GM19023 (cell line): ENCODE results near the gene GPRC5C.
A peak's percentile ranks its signal among the peaks of the same experiment; 100 is the strongest.

Experiments used
- ATAC-seq: cut with Tn5 transposase; IDR thresholded peaks from one replicate; pipeline ENCODE4 v1.9.1; 2021; ENCODE audit warnings: mild to moderate bottlenecking, moderate library complexity; ENCODE audit not compliant: unreplicated experiment

GPRC5C gene

DNA sequence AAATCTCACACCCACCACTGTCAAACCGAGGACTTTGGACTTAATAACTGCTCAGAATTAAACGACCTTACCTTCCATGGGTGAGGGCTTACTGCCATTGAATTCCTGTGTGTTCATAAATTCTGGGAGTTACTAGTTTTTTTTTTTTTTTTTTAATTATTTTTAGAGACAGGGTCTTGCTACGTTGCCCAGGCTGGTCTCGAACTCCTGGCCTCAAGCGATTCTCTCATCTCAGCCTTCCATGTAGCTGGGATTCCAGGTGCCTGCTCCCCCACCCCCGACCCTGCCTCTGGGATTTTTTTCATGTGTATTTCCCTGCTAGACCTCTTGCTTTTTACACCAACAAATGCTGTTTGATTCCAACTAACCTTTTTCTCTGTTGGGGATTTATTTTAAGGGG is 19.7 kb downstream of the GPRC5C start:
- ATAC-seq: no peak

DNA sequence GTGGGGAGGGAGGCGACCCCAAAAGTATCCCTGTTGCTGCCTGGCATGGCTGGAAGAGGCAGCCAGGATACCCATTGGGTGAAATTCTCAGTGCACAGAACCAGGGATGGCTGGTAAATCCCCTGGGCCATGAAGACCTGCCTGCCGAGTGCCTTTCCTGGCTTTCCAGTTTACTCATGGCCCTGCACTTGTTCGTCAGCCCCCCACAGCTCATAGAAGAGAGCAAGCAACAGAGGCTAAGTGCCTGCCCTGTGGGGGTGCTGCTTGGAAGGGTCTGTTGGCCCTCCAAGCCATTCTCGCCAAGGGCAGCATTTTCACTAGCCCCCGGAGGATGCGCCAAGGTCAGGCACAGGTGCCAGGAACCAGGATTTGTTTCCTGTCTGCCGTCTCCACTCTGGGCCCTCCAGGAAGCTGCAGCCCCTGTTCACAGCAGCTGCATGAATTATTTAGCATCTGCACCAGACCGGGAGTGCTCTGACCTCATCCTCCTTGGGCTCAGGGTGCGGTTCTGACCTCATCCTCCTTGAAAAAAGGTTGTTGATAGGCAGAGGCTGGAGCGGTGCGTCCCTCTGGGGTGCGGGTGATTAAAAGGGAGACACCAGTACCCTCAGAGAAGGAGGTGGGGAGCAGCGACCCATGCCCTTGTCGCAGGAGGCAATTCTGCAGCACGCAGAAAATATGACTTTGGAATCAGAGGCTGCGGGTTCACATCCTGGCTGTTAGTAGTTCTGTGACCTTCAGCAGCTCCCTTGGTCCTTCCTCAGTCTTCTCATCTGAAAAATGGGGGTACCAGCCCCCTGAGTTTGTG is 20.3 kb downstream of the GPRC5C start:
- ATAC-seq: no peak

DNA sequence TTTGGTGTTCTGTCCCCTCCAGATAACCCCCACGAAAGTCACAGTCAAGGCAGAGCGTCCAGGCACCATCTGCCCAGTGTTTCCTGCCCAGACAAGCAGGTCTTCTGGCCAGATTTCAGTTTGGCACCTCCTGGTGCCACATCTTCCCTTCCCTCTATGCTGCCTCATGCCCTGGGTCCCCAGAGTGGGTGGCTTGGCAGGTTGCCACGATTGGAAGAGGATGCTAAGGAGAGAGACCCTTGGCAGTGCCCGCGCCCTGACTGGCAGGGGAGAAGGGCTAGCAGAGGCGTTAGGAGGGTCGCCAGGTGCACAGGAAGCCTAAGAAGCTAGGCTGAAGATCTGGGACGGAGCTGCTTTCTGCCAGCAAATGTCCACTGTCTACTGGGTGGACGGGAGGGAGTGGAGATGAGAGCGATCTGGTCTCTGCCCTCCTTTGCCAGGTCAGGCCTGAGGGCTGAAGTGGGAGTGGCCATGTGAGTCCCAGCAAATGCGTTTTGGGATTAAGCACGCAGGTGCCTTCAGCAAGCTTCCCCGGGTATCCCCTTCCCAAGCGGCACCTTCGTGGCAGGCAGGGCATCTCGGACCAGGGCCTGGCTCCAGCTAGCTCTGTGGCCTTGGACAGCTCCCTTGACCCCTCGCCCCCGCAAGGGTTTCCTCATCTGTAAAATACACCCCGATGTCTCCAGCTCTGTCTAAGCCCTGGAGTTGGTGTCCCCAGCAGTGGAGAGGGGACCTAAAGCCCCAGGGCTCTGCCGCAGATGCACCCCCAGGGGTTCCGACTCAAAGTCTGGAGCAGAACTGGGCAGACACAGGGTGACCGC is 21.2 kb downstream of the GPRC5C start:
- no peak for ATAC-seq

DNA sequence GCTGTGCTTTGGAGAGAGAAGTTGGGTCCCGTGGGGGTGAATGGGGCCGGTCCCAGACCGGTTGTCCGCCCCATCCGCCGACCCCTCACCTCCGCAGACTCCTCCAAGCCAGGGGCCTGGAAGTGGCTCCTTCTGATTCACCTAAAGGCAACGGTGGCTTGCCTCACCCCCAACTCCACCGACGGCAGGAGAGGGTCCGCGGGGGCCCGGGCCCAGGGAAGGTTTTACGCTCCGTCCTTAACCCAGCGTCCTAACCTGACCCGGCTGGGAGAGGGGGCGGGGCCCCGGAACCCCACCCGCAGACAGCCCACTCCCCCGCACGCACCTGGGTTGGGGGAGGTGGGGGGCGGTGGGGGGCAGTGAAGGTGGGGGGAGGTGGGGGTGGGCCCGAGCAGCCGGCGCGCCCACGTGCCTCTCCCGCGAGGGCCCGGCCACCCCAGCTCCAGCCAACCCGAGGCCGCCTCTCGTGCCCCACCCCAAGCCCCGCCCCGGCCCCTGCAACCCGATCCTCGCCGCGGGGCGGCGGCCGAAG is 21.8 kb downstream of the GPRC5C start:
- peak; percentile 90 for ATAC-seq

DNA sequence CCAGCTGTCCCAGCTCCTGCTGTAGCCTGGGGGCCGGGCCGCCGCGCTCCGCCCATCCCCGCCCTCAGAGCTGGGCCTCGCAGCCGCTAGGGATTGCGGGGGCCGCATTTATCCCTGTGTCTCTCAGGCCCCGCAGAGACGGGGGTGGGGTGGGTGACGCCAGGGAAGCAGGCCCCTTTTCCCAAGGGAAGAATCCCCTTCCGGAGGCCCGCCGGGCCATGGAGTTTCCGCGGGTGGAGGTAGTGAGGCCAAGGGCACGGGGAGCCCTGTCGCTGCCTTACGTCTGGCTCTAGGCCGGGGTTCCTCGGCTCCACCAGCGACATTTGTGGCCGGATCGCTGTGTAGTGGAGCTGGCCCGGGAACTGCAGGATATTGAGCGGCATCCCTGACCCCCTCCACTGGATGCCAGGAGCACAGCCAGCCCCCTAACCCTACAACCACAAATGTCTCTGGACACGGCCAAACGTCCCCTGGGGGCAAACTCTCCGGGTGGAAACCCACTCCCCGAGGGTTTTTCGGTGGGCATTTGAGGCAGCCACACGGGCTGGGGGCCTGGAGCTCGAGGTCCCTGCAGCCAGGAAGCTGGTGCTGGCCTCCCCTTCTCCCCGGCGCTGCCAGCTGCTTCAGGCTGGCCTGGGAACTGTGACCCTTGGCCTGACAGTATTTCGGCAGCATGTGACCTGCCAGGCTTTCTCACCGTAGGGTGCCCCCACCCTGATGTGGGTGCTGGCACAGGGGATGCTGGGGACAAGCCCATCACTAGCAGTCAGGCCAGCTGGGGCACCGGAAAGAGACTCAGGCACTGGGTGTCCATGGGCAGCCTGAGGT is 22.5 kb downstream of the GPRC5C start:
- ATAC-seq: peak; percentile 34

DNA sequence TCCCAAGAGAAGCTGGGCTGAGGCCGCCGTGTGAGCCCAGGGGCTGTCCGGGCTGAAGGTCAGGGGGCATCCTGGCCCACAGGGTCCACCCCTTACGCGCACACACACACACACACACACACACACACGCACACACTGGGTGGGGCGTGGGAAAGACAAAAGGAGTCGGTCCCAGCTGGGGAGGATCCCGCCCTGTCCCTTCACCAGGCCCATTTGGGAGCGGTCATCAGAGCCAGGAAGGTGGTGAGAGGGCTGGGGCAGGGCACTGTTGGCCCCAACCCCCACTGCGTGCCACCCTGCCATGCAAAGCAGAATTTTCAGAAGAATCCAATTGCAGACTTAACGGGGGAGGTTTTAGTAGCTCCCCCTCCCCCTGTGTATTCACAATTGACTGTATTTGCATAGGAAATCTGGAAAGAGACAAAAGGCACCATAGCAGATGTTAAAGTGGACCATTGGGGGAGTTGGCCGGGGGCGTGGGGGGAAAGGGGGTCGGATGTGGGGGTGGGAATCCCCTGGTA is 23.2 kb downstream of the GPRC5C start:
- ATAC-seq: no peak

DNA sequence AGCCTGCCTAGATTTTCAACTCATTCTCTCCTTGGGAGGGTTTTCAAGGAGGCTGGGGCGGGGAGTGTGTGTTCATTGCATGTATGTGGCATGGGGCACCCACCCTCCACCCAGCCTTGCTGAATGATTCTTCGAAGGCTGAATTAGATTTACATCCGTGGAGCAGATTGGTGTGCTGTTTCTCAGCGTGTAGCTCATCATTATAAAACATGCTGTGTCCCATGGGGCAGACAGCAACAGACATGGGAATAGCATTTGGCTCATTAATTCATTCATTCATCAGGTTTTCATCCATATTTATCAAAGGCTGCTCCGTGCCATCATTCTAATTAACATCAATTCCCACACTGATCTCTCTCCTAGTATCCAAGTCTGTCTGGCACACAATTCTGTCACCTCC is 23.9 kb downstream of the GPRC5C start:
- ATAC-seq: no peak

DNA sequence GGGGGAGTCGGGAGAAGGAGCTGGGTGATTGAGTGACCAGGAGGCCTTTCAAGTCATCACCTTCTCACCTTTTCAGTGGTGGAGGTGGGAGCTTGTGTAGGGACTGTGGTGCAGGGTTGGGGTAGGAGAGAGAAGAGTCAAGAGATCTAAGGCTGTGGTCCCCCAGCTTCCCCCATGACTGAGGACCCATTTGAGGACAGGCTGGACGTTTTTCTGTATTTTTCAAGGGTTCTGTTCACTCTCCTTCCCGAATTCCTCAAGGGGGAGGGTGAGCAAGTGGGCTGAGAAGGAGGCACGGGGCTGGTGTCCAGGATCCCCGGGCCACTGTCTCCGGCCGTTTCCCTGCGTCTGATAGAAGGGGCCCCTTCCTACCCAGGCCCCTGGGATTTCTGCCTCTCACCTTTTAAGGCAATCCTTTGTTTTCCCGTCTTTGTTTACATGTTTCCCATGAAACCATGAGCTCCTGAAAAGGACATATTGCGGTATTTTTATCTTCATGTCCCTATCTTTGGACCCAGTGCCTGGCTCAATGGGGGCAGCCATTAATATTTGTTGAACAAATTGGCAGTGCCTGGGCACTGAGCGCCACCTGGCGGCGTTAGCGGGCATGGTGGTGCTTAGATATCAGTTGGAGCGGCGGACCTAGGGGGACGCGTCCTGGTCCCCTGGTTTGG is 25.4 kb downstream of the GPRC5C start:
- no peak for ATAC-seq

DNA sequence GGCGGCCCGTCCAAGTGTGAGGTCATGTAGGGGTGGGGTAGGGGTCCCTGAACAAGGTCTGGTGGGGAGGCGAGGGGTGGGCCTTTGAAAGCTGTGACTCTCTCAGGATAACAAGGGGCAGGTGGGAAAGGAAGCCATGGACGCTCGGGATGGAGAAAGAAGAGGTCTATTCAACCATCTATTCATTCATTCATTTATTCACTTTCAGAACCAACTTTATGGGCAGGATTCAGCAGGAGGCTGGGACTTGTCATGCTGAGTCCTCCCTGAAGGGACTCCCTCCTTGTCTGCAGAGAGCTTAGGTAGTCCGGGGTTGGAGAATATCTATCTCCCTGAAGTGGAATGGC is 25.9 kb downstream of the GPRC5C start:
- ATAC-seq: no peak

DNA sequence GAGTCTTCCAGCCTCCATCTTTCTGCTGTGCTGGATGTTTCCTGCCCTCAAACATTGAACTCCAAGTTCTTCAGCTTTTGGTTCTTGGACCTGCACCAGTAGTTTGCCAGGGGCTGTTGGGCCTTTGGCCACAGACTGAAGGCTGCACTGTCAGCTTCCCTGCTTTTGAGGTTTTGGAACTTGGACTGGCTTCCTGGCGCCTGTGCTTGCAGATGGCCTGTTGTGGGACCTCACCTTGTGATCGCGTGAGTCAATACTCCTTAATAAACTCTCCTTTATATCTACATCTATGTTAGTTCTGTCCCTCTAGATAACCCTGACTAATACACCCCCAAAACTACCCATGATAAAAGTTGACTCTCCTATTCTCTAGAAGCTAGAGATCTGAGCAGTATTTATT is 26.9 kb downstream of the GPRC5C start:
- no peak for ATAC-seq

DNA sequence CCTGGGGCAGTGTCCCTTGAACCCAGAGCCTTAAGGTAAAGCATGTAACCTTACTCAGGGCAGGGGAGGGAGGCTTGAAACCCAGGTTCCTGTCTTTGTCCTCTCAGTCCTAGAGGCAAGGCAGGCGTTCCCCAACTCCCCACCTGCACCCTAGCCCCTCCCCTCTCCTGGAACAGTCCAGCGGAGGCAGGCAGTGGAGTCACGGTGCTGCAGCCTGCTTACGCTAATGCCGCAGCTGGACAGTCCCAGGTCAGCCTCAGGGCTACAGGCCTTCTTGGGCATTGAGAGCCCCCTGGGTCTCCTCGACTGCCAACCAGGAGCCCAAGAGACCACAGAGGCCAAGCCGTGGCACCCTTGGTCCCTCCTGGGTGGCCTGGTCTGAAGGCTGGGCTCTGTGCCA is 27.7 kb downstream of the GPRC5C start:
- no peak for ATAC-seq

DNA sequence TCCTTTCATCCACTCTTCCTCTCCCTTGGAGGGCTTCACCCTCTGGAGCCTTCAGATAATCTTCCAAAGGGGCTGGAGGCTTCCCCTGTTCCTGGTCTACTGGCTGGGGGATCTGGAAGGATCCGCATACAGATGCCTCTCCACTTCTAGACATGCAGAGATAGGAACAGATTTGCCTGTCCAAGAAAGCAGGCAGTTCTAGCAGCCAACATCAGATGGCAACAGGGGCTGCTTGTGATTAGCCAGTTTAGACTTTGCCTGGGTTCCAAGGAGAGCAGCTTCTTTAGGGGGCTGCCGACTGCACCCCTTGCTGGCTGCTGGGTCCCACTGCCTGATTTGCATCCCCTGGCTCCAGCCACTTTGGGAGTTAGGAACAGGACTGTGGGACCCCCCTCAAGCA is 28.4 kb downstream of the GPRC5C start:
- no peak for ATAC-seq

DNA sequence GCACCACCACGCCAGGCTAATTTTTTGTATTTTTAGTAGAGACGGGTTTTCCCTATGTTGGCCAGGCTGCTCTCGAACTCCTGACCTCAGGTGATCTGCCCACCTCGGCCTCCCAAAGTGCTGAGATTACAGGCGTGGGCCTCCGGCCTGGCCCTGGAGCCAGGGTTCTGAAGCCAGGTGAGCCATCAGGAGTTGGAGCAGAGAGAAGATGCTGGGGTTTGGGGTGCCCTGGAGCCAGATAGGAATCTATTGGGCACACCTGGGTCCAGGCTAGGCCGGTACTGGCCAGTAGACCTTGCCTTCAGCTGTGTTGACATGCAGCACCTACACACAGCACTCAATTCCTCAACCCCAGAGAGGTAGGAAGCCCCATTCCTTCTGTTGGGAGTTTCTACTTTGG is 29.1 kb downstream of the GPRC5C start:
- no peak for ATAC-seq

DNA sequence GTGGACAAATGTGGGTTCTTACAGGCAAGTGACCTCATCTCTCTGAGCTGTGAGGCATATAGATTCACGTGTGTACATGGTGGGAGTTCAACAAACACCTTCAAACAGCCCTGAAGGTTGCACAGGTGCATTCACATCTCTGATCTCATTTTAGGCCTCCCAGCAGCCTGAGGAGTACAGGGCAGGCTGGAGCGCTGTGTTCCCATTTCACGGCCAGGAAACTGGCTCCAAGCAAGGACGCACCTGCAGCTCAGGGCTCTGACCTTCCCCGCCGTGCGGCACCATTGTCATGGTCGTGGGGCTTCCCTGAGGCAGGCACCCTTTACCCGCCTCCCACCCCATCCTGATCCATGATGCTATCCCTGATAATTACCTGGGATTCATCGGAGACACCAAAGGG is 29.7 kb downstream of the GPRC5C start:
- ATAC-seq: no peak

DNA sequence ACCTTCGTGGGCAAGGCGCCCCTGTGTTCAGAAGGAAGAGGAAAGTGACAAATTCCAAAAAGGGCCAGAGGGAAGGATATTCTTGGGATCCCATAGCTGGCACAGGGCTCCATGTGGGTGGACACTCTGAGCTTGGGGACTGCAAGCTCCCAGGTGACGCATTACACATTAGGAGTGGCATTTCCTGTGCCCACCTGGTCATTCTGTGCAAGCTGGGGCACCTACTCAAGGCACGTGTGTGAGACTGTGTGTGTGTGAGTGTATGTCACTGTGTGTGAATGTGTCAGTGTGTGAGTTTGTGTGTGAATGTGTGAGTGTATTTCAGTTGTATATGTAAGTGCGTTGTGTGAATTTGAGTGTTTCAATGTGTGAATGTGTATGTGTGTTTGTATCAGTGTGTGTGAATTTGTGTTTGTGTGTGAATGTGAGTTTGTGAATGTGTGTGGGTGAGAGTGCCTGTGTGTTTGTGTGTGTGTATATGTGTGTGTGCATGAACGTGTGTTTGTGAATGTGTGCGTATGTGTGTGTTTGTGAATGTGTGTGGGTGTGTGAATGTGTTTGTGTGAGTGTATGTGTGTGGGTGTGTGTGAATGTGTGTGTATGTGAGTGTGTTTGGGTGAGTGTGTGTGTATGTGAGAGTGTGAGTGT is 33.0 kb downstream of the GPRC5C start:
- ATAC-seq: no peak

DNA sequence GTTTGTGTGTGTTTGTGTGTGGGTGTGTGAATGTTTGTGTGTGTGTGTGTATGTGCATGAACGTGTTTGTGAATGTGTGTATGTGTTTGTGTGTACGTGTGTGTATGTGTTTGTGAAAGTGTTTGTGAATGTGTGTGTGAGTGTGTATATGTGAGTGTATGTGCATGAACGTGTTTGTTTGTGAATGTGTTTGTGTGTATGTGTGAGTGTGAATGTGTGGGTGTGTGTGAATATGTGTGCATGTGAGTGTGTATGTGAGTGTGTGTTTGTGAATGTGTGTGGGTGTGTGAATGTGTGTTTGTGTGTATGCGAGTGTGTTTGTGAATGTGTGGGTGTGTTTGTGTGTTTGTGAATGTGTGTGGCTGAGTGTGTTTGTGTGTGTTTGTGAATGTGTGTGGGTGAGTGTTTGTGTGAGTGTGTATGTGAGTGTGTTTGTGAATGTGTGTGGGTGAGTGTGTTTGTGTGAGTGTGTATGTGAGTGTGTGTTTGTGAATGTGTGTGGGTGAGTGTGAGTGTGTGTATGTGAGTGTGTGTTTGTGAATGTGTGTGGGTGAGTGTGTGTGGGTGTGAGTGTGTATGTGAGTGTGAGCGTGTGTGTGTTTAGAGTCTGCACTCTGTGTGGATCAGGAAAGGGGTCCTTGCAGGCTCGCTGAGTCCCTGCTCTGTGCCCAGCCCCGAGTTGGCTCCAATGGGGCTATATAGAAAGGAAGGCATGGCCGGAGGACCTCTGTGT is 33.7 kb downstream of the GPRC5C start:
- ATAC-seq: no peak

DNA sequence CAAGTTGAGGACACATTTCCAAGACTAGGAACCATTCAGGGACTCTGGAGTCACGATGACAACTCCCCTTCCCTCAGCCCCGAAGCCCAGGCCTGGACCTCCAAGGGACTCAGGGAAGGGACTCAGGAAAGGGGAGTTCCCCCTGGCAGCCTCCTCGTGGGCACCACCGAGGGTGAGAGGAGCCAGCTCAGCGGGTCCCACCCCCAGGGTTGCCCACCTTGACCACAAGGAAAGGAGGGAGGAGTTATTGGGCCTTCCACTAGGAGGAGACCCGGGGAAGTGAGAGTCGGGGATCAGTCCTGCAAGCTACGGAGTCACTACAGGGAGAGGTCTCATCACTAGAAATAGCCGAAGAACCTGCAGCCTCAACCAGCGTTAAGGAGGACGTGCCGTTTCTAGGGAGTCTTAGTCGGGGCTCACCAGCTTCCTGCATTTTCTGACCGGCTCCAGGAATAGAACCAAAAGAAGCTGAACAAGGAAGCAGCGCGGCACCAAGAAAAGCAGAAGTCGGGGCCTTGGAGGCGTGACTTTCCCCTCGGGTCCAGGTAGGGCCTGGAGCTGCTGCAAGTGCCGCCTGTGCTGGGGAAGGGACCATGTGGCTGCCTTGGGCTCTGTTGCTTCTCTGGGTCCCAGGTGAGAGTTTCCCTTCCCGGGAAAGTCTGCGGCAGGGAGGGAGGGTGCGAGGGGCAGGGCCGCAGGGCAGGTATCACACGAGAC is 34.4 kb downstream of the GPRC5C start, which contains the start of gene CD300A:
CD300A (plus strand) TSS at position 524 of the 717 bp plus-strand sequence; CDS start at position 594, 70 bp downstream.
- ATAC-seq: no peak

DNA sequence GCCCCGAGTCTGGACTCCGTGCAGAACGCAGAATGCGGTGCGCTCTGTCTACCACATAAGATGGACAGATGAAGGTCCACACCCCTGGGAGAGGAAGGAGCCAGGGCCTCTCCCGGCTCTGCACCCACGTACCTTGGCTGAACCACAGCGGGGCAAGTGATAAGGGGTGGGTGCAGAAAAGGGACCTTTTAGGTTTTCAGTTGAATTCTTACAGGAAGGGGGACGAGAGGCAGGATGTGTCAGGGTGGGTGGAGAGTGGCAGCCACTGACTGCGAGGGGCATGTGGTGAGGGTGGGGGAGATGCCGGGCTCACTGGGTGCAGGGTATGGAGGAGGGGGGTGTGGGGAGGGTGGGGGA is 34.9 kb downstream of the GPRC5C start:
- ATAC-seq: no peak
